Testis (tissue), 2 donors: Measurements from ENCODE around the gene CALY.

Experiments
- CTCF ChIP-seq, 3 experiments: fragments of 450-650 bp in 2 of 3; fragments of 200-600 bp in 1 of 3; sonication (generic) in 1 of 3; IDR thresholded peaks; one replicate each; pipeline ENCODE4 v1.5.1; 2016 to 2019; ENCODE audit warnings: antibody characterized with exemption in 3 of 3, mild to moderate bottlenecking in 2 of 3, moderate library complexity in 1 of 3
- POLR2A ChIP-seq: fragments of 450-650 bp; IDR thresholded peaks from one replicate; pipeline ENCODE4 v1.6.1; 2017; ENCODE audit warnings: antibody characterized with exemption, mild to moderate bottlenecking, moderate library complexity

GRCh38 chr10:133306941-133307379 is 29.7 kb downstream of the CALY start:
- TF ChIP-seq CTCF (IDR thresholded peaks at IDR 0.05) (no peak), POLR2A (no peak)
